Stomach (tissue), 19 donors: ENCODE data around the gene ESR1. TPM values are rescaled to one million over a fixed set of nuclear protein-coding genes. Genes with fewer than 3 reads are reported as not detected.

Experiments
- DNase-seq, 2 donors: peaks; one replicate each; pipeline versions ENCODE4 v3.0.0 to v3.0.0-alpha.2; 2013 to 2019
- H3K27ac ChIP-seq, 5 donors: fragments of 200-600 bp in 4 of 5; sonication (generic) in 4 of 5; one replicate each; pipeline ENCODE4 v1.5.1; 2013 to 2019; ENCODE audit warnings: mild to moderate bottlenecking in 1 of 5, moderate library complexity in 1 of 5
- H3K27me3 ChIP-seq, 3 donors: fragments of 200-600 bp; sonication (generic); one replicate each; pipeline ENCODE4 v1.5.1; 2017 to 2019; ENCODE audit warnings: mixed run types in 1 of 3
- H3K36me3 ChIP-seq, 4 donors: fragments of 200-600 bp; sonication (generic); 1 replicate in 3 of 4; 2 replicates in 1 of 4; pipeline ENCODE4 v1.5.1; 2016 to 2019
- H3K4me1 ChIP-seq, 4 donors: fragments of 200-600 bp; sonication (generic); one replicate each; pipeline ENCODE4 v1.5.1; 2016 to 2019
- H3K4me3 ChIP-seq, 4 donors: fragments of 200-600 bp; sonication (generic) in 3 of 4; one replicate each; pipeline ENCODE4 v1.5.1; 2016 to 2019; ENCODE audit warnings: mild to moderate bottlenecking in 1 of 4
- H3K9me3 ChIP-seq, 4 donors: fragments of 200-600 bp; sonication (generic); one replicate each; pipeline ENCODE4 v1.5.1; 2016 to 2019
- EP300 ChIP-seq: sonication (generic); formaldehyde crosslinking; IDR thresholded peaks from one replicate; pipeline ENCODE4 v1.6.1; 2017; ENCODE audit warnings: antibody characterized with exemption
- POLR2A ChIP-seq, 4 donors: fragments of 450-650 bp; IDR thresholded peaks; one replicate each; pipeline ENCODE4 v1.6.1; 2016; ENCODE audit warnings: antibody characterized with exemption in 4 of 4, control low read depth in 2 of 4, mild to moderate bottlenecking in 1 of 4, moderate library complexity in 1 of 4
- POLR2AphosphoS5 ChIP-seq, 3 donors: sonication (generic); formaldehyde crosslinking; IDR thresholded peaks; one replicate each; pipeline ENCODE4 v1.6.1; 2016; ENCODE audit warnings: antibody characterized with exemption in 3 of 3
- WGBS, 5 donors: extraction: QIAGEN DNeasy Blood & Tissue Kit in 3 of 5; methylation state at CpG; one replicate each; pipeline versions ENCODE4 v1.1.5 to v1.1.7; 2013 to 2018; 5-methylcytosine and 5-hydroxymethylcytosine counted together
- intact Hi-C: fragments of 100-400 bp; cut with DNase I; formaldehyde crosslinking; loops from one replicate; pipeline ENCODE4 v1.15.1; 2023; ENCODE audit warnings: low total_unique reads
- long read RNA-seq, 10 donors: transcript quantifications; one replicate each; lab custom pipeline, GENCODE V29; 2026
- polyA plus RNA-seq, 3 donors: library from polyadenylated mRNA; stranded (reverse); fragments of 200-250 nt; gene quantifications; one replicate each; pipeline ENCODE4 v1.2.3, GENCODE V29; 2013
- total RNA-seq, 5 donors: library from RNA; depleted of rRNA; stranded (reverse); fragments of >200 nt; gene quantifications; one replicate each; pipeline versions ENCODE4 v1.1.0 to v1.2.3, GENCODE V29; 2014 to 2016
- TF ChIP-seq, protein P1 (sequence below), 7 experiments: fragments of 450-650 bp in 4 of 7; fragments of 200-600 bp in 3 of 7; sonication (generic) in 3 of 7; IDR thresholded peaks; one replicate each; pipeline ENCODE4 v1.5.1; 2016 to 2019; ENCODE audit warnings: antibody characterized with exemption in 7 of 7, control low read depth in 2 of 7, mild to moderate bottlenecking in 1 of 7
- donor health status: healthy with polysubstance abuse.
- donor health status: Bipolar disorder and iron deficiency.
- donor health status: healthy.

Gene ESR1
- total RNA-seq (1 to 10 TPM in 2 of 5 donors, not detected in 3; 1.8 TPM), polyA plus RNA-seq (1 to 10 TPM in 1 of 3 donors, under 1 TPM in 2; 0.05 to 2.0 (median 0.44) TPM)
- long read RNA-seq, donor 1 = 0 reads
- long read RNA-seq, donor 2 = 0 reads
- long read RNA-seq, donor 3 = 0 reads
- long read RNA-seq, donor 4 = 0 reads
- long read RNA-seq, donor 5 = 0 reads
- long read RNA-seq, donor 6 = 0 reads
- long read RNA-seq, donor 7 = 0 reads
- long read RNA-seq, donor 8 = 0 reads
- long read RNA-seq, donor 9 = 0 reads
- long read RNA-seq, donor 10 = 0 reads

DNA sequence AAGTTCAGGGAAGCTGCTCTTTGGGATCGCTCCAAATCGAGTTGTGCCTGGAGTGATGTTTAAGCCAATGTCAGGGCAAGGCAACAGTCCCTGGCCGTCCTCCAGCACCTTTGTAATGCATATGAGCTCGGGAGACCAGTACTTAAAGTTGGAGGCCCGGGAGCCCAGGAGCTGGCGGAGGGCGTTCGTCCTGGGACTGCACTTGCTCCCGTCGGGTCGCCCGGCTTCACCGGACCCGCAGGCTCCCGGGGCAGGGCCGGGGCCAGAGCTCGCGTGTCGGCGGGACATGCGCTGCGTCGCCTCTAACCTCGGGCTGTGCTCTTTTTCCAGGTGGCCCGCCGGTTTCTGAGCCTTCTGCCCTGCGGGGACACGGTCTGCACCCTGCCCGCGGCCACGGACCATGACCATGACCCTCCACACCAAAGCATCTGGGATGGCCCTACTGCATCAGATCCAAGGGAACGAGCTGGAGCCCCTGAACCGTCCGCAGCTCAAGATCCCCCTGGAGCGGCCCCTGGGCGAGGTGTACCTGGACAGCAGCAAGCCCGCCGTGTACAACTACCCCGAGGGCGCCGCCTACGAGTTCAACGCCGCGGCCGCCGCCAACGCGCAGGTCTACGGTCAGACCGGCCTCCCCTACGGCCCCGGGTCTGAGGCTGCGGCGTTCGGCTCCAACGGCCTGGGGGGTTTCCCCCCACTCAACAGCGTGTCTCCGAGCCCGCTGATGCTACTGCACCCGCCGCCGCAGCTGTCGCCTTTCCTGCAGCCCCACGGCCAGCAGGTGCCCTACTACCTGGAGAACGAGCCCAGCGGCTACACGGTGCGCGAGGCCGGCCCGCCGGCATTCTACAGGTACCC lies at the start of gene ESR1:
TSS of gene ESR1 (plus strand) at position 170 of the 858 bp plus-strand sequence. CDS start at position 401, 231 bp downstream.
- TF ChIP-seq EP300 (no peak), POLR2AphosphoS5 (IDR thresholded peaks at IDR 0.05) (no peak), POLR2A (IDR thresholded peaks at IDR 0.05) (no peak)
- TF ChIP-seq, protein P1, sequence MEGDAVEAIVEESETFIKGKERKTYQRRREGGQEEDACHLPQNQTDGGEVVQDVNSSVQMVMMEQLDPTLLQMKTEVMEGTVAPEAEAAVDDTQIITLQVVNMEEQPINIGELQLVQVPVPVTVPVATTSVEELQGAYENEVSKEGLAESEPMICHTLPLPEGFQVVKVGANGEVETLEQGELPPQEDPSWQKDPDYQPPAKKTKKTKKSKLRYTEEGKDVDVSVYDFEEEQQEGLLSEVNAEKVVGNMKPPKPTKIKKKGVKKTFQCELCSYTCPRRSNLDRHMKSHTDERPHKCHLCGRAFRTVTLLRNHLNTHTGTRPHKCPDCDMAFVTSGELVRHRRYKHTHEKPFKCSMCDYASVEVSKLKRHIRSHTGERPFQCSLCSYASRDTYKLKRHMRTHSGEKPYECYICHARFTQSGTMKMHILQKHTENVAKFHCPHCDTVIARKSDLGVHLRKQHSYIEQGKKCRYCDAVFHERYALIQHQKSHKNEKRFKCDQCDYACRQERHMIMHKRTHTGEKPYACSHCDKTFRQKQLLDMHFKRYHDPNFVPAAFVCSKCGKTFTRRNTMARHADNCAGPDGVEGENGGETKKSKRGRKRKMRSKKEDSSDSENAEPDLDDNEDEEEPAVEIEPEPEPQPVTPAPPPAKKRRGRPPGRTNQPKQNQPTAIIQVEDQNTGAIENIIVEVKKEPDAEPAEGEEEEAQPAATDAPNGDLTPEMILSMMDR (IDR thresholded peaks at IDR 0.05) = no peak
- 0 to 10% (median 1%) methylated on average over 41 to 73 of the region's 73 CpGs for WGBS, 5 donors
- H3K4me3 ChIP-seq = peak within 1 kb of the TSS; percentile 42 to 59 (median 46)
- intact Hi-C loops = no loop called here
- no peaks in the 10 kb centered on the region for H3K9me3 ChIP-seq
- H3K36me3 ChIP-seq = no peaks in the 10 kb centered on the region
- peak; percentile 28 to 40 for DNase-seq
- H3K4me1 ChIP-seq = peaks cover 11 to 33% (median 27%) of the 10 kb centered on the region in 4 donors
- no peak within 1 kb of the TSS for H3K27ac ChIP-seq
- H3K27me3 ChIP-seq = peaks cover 4 to 42% (median 32%) of the 10 kb centered on the region in 3 donors

DNA sequence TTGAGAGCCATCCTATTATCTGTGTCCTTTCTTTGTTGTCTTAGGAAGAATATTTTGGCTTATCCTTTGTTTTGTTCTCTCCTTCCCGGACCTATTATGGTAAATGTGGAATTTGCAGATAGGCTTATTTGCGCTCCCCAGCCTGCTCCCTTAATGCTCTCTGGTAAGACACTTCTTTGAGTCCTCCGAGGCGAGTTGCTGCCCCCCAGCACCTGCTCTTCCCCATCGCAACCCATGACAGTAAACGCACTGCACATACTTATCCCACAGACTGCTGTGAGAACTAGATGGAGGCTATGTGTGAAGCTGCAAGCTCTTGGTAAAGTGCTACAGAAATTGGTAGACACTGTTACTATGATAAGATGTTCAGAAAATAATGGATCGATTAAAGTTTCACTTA lies 47.0 kb upstream of the ESR1 start:
- H3K4me3 ChIP-seq = no peak overlapping the region
- no peak for DNase-seq
- no peak for TF ChIP-seq POLR2AphosphoS5 (IDR thresholded peaks at IDR 0.05)
- TF ChIP-seq POLR2A (IDR thresholded peaks at IDR 0.05) = no peak
- TF ChIP-seq, protein P1 (IDR thresholded peaks at IDR 0.05) = no peak
- no peak for TF ChIP-seq EP300
- WGBS, 5 donors = 82 to 88% (median 83%) methylated on average over 7 of the region's 7 CpGs
- peaks cover 0 to 20% (median 8%) of the 10 kb centered on the region in 4 donors for H3K4me1 ChIP-seq
- H3K36me3 ChIP-seq = no peaks in the 10 kb centered on the region
- no peak overlapping the region for H3K27ac ChIP-seq
- intact Hi-C loops = loop anchor here (10.0 kb wide), 1 partner anchor 364 kb away; no protein-coding TSS in a partner anchor
- no peaks in the 10 kb centered on the region for H3K27me3 ChIP-seq
- H3K9me3 ChIP-seq = no peaks in the 10 kb centered on the region

DNA sequence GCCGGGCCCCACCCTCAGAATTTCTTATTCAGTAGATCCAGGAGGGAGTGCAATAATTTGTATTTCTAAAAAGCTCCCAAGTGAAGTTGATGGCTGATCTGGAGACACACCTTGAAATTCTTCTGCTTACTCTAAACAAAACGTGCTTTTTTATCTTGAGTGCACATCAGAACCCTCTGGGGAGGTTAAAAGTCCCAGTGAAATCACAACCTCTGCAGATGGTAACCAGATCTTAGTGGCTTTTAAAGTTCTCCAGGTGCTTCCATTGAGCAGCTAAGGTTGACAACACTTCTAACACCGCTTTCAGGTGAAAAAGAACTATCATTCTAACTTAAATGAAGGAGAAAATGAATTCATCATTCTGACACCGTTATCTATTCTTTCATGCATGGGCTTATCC lies 45.6 kb upstream of the ESR1 start:
- intact Hi-C loops = loop anchor here (10.0 kb wide), 1 partner anchor 363 kb away; no protein-coding TSS in a partner anchor
- WGBS, 5 donors = 62 to 73% (median 68%) methylated on average over 4 of the region's 4 CpGs

DNA sequence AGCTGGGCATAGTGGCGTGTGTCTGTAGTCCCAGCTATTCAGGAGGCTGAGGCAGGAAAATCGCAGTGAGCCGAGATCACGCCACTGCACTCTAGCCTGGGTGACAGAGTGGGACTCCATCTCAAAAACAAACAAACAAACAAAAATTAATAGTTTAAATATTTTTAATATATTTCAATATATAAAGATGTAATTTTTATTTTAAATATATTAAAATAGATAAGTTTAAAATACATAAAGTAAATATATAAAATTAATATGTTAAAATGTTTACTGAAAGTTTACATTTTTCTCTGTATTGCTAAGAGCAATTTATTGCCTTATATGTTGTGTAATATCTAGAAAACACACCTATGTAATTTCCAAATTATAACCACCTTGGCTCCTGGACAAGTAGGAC lies 44.7 kb upstream of the ESR1 start:
- Histone ChIP-seq H3K27me3 (no peaks in the 10 kb centered on the region), H3K27ac (no peak overlapping the region), H3K36me3 (no peaks in the 10 kb centered on the region), H3K4me3 (no peak overlapping the region), H3K4me1 (peaks cover 0 to 24% (median 10%) of the 10 kb centered on the region in 4 donors), H3K9me3 (no peaks in the 10 kb centered on the region)
- 93 to 99% (median 96%) methylated on average over 4 of the region's 4 CpGs for WGBS, 5 donors
- intact Hi-C loops = loop anchor here (10.0 kb wide), 1 partner anchor 362 kb away; no protein-coding TSS in a partner anchor
- no peak for DNase-seq
- no peak for TF ChIP-seq POLR2A (IDR thresholded peaks at IDR 0.05)

More for the DNA sequence above, 45.6 kb upstream of the ESR1 start:
- no peak for DNase-seq
- Histone ChIP-seq H3K27me3 (no peaks in the 10 kb centered on the region), H3K36me3 (no peaks in the 10 kb centered on the region), H3K4me1 (peaks cover 0 to 24% (median 10%) of the 10 kb centered on the region in 4 donors), H3K27ac (no peak overlapping the region), H3K4me3 (no peak overlapping the region), H3K9me3 (no peaks in the 10 kb centered on the region)
- TF ChIP-seq, protein P1 (IDR thresholded peaks at IDR 0.05) = no peak
- TF ChIP-seq POLR2AphosphoS5 (IDR thresholded peaks at IDR 0.05) = no peak
- TF ChIP-seq EP300 = no peak
- TF ChIP-seq POLR2A (IDR thresholded peaks at IDR 0.05) = no peak
